ENCODE measurements around the gene ARHGEF37.

- TF ChIP-seq, protein P1, sequence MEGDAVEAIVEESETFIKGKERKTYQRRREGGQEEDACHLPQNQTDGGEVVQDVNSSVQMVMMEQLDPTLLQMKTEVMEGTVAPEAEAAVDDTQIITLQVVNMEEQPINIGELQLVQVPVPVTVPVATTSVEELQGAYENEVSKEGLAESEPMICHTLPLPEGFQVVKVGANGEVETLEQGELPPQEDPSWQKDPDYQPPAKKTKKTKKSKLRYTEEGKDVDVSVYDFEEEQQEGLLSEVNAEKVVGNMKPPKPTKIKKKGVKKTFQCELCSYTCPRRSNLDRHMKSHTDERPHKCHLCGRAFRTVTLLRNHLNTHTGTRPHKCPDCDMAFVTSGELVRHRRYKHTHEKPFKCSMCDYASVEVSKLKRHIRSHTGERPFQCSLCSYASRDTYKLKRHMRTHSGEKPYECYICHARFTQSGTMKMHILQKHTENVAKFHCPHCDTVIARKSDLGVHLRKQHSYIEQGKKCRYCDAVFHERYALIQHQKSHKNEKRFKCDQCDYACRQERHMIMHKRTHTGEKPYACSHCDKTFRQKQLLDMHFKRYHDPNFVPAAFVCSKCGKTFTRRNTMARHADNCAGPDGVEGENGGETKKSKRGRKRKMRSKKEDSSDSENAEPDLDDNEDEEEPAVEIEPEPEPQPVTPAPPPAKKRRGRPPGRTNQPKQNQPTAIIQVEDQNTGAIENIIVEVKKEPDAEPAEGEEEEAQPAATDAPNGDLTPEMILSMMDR (conservative IDR thresholded peaks at IDR 0.05): no peak
- no peak for TF ChIP-seq ZFX (IDR thresholded peaks at IDR 0.05)
Measured at GRCh38 chr5:149664666-149665415, 83.5 kb downstream of the ARHGEF37 start.
